NCI-H524 (cell line): ENCODE data around the gene MMRN2.

Experiments
- DNase-seq, 2 experiments: peaks; one replicate each; lab custom pipeline; 2025; lab: John Stamatoyannopoulos, UW

MMRN2 gene

DNA sequence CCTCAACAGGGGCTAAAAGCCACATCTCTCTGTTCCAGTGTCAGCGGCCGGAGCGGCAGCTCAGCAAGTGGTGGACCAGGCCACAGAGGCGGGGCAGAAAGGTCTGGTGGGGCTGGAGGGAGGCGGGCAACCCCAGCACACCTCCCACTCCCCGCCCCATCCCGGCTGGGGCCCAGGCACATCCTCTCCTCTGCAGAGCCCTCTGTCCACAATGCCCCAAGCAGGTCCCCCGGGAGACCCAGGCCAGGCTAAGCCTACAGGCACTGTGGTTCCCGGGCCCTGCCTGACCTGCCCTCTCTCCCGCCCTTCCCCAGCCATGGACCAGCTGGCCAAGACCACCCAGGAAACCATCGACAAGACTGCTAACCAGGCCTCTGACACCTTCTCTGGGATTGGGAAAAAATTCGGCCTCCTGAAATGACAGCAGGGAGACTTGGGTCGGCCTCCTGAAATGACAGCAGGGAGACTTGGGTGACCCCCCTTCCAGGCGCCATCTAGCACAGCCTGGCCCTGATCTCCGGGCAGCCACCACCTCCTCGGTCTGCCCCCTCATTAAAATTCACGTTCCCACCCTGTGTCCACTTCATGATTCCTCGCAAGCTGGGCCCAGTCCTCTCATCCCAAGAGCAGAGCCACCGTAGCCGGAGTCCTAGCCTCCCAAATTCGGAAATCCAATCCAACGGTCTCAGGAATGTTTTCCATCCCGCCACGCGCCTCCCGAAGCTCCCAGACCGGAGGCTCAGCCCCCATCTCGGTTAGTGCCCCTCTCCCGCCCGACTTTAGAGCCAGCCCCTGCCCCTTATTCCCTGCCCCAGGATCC, 13.0 kb upstream of the MMRN2 start:
- DNase-seq = no peak

DNA sequence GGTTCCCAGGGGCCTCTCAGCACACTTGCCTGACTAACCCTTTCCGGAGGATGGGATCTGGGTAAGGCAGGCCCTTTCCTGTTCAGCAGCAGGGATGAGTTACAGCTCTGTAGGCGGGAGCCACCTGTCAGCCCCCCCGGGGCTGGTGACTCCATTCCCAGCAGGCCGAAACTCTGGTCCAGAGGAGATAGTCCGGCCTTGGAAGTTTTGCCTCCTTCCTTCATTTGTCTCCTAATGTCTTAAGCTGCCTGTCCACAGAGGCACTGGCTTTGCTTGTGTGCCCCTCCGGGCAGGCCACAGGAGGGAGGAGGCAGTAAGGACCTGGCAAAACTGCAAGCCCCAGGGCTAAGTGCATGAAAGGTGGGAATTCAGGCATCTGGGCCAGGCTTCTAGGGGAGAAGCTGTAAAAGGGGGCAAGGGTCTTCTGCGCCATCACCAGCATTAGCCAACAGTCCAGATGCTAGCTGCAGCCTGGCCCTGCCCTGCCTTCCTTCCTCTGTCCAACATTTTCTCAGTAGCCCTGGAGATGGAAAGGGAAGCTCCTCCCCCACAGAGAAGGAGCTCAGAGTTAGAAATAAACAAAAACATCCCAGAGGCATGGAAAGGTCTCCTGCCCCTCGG, 12.1 kb upstream of the MMRN2 start:
- no peak for DNase-seq

DNA sequence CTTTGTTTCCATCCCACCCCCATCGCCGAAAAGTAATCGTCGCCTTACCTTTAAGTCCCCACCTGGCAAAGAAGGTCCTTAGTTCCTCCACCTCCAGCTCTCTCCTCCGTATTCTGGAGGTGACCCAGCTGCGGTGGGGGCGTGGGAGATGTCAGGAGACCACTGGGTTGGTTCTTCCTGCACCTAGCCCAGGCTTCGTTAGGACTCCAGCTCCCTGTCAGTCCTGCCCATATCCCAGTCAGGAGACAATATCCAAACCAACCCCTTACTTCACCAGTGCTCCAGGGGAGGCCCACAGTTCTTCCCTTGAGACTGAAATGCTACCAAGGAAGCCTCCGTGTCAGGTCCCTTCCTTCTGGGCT, 11.6 kb upstream of the MMRN2 start:
- DNase-seq = no peak

DNA sequence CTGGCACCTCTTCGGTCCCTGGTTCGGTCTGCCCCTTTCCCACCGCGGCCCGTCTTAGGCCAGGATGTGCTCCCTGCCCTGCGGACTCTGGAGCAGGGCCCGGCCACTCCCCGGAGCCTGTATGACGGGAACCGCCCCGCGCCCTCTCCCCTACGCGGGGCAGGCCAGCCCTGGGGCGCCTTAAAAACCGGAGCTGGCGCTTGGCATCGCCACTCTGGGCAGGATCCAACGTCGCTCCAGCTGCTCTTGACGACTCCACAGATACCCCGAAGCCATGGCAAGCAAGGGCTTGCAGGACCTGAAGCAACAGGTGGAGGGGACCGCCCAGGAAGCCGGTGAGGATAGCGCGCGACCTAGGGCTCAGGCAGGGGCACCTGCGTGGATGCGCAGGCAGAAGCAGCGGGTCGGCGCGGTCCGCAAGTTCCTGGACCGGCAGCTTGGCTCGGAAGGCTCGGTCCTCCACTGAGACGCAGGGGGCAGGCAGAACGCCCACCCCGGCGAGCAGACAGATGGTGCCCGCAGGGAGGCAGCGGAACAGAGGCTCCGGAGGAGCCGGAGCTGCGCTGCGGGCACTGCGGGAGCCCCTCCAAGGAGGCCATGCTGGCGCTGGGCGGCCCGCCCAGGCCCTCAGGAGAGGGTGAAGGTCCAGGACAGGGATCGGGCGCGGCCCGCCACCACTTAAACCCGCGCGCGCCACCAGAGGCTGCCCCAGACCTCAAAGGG, 11.0 kb upstream of the MMRN2 start, which contains the start of gene ADIRF:
Gene ADIRF (plus strand): TSS at position 212 of the 723 bp plus-strand sequence. CDS start 63 bp downstream, at position 275.
- DNase-seq = peak in 1 of 2 experiments; percentile 16

DNA sequence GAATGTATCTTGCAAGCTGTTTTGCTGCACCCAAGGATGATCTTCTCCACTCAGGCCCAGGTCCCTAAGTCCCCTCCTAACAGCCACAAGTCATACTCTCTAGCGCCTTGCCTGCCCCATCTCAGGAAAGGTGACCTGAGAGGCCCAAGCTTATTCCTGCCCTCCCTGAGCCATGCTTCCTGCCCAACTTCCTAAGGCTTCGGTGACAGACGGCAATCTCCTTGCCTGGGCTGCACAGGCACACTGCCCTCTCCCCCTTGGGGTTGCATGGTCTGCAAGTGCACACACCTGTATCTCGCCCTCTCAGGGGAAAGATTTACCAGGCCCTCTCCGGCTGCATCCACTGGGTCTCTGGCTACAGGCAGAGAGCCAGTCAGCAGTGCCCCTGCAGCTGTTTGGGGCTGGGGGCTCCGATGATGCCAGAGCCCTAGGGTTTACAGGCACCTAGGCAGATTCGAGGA, 10.1 kb upstream of the MMRN2 start:
- DNase-seq = no peak

DNA sequence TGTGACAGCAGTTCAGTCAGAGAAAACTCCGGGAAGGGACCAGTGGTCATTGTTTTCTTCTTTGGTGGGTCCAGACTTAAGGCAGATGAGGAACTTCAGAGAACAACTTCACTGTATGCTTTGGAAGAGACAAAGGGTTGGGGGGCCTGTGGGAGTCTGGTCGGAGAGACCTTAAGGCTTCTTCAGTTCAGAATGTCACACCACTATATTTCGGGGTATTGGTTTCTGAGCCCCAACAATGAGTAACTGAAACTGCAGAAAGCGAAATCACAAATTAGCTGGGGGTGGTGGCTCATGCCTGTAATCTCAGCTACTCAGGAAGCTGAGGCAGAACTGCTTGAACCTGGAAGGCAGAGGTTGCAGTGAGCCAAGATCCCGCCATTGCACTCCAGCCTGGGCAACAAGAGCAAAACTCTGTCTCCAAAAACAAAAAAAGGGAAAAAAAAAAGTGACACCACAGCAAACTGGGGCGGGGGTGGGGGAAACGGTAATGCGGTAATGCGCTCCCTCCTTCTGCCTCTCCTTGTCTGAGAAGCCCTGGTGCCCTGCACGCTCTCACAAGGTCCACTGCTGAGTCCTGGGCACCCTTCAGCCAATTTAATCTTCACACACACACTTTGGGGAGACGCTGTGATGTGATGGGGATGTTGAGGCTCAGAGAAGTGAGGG, 8.7 kb upstream of the MMRN2 start:
- DNase-seq = no peak

DNA sequence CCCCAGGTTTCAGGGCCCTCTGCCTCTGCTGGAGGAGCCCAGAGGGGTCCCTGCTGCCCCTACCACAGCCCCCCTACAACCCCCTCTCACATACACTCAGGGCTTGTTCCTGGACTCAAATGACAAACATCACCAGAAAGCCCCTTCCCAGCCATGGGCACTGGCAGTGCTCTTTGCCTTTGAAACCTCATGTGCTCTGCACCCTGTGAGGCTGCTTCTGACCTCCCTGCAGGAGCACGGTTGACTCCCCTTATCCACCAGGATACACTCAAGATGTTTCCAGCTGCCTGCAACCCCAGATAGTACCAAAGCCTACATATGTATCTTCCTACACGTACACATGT, 7.4 kb upstream of the MMRN2 start:
- DNase-seq = no peak

DNA sequence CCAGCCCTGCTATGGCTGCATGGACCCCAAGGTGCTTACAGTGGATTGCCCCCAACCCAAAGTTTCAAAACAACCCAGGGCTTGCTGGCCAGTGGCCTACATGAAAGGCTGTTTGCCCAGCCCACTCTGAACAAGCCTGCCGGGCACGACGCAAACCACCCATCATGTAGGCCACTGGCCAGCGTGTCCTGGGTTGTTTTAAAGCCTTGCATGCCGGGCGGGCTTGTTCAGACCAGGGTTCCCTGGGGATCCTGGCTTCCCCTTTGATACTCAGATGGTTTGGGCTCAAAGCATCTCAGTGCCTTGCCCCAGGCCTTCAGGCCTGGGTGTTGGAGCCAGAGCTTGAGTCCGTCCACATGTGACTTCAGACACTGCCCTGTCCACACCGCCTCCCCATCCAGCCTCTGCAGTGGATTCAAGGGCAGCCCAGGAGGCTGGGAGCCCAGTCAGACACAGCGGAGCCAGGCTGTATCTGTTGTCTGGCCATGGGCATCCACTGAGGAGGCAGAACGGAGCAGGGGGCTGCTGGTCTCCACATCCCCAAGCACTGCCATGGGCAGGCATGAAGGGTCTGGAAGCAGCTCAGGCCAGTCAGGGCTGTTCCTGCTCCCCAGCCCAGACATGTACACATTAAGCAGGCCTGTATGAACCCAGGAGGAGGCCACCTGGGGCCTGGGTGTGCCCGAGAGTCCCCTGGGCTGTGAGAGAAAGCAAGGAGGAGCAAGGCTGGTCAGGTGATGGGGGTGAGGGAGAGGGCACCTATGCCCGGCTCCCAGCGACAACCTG, 6.8 kb upstream of the MMRN2 start:
- DNase-seq = no peak

DNA sequence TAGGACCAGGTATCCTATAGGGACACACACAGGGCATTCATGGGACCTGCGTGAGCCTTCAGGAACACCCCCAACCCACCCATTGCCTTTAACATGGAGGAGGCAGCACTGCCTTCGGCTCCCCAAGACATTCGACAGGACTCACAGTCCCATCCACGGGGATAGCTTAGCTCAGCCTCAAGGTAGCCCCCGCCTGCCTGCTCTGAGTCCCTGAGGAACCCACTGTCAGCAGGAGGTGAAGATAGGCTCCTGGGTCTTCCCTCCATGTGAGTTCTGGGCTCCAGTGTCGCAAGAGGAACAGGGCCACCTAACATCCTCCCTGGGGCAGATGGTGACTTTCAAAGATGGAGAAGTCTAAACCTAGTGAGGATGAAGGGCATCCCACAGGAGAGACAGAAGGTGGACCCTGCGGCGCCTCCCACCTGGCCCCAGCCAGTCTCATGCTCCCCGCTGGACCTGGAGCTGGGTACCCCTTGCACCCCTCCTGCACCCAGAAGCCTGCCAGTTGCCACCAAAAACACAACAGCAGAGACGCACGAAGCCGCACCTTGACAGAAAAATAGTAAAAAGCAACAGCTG, 6.0 kb upstream of the MMRN2 start:
- DNase-seq = no peak

DNA sequence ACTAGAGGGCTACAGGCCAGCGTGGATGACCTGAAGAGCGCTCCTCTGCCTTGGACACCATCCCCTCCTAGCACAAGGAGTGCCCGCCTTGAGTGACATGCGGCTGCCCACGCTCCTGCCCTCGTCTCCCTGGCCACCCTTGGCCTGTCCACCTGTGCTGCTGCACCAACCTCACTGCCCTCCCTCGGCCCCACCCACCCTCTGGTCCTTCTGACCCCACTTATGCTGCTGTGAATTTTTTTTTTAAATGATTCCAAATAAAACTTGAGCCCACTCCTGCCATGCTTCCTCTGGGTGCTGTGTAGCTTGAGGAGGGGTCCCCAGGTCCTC, 5.5 kb upstream of the MMRN2 start:
- DNase-seq = no peak

DNA sequence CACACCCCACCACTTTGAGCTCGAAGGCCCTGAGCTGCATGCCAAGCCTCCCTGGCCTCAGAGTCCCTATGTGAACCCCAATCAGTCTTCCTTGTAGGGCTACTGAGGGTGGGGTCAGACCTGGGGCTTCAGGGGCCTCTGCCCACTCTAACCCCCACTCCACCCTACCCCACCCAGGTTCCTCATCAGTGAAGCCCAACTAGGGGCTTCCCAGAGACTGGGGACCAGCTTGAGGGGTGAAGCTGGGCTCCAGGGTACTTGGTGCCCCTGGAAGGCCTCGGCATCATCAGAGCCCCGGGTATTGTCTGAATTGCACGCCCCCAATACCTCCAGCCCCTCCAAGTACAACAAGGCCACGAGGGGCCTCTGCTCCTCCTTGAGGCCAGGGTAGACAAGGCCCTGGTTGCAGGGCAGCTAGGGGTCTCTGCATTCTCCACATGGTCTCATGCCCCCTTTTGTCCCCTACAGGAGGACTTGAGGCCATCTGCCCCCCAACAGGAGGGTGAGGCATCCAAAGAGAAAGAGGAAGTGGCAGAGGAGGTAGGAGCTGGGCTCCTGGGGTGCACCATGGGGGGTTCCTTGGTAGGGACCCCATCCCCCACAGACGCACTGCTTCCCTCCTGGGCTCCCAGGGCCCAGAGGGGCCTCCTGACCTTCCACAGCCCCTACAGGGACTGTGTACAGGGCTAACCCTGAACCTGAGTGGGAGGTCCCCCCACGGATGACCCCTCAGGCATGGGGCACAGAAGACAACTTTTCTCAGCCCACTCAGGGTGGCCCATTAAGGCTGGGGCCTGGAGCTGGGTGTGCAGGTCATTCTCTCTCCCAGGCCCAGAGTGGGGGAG, 4.9 kb upstream of the MMRN2 start:
- DNase-seq = no peak

DNA sequence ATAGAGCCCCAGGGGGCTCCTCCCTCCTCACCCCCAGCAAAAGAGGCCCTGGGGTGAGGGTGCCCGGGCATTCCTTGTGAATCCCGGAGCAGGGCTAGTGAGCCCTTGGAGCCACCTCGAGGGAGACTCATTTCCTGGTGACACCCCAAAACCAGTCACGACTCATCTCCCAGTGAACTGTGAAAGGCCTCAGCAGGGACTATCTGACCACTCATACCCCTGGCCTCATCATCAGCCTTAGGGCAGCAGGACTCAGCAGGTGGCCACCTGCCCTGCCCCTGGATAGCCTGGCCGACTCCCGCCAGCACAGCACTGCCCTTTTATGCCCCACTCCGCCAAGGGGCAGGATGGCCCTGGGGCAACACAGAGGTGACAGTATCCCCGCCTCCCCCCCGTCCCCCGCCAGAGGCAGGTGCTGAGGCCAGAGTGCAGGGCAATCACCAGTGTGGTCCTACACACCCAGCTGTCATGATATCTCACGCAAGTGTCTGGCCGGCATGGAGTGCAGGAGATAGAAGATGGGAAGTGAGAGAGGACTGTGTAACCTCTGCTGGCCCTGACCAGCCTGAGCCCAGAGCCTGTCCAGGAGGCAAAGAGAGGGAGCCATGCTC, 4.2 kb upstream of the MMRN2 start:
- DNase-seq = no peak

DNA sequence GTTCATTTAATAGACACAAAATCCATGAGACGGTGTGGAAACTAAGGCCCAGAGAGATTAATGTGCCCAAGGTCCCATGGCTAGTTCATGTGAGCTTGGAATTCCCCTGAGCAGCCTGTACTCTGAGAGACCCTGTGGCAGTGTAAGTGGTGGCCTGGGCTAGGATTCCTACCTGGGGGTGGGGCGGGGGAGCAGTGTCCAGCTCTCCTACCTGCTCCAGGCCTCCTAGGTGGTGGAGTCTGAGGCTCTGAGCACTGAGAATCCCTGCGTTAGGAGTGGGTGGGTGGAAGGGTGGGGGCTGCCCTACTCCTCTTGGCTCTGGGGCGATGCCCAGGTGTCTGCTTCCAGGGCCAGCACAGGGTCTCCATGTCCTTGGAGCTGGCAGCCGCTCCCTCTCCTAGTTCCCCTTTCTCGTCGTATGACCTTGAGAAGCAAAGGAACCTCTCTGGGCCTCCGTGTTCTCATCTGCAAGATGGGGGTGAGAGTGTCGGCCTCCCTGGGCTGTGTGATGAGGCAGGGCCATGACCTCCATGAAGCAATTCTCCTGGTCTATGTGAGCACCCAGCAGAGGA, 3.5 kb upstream of the MMRN2 start:
- DNase-seq = no peak

DNA sequence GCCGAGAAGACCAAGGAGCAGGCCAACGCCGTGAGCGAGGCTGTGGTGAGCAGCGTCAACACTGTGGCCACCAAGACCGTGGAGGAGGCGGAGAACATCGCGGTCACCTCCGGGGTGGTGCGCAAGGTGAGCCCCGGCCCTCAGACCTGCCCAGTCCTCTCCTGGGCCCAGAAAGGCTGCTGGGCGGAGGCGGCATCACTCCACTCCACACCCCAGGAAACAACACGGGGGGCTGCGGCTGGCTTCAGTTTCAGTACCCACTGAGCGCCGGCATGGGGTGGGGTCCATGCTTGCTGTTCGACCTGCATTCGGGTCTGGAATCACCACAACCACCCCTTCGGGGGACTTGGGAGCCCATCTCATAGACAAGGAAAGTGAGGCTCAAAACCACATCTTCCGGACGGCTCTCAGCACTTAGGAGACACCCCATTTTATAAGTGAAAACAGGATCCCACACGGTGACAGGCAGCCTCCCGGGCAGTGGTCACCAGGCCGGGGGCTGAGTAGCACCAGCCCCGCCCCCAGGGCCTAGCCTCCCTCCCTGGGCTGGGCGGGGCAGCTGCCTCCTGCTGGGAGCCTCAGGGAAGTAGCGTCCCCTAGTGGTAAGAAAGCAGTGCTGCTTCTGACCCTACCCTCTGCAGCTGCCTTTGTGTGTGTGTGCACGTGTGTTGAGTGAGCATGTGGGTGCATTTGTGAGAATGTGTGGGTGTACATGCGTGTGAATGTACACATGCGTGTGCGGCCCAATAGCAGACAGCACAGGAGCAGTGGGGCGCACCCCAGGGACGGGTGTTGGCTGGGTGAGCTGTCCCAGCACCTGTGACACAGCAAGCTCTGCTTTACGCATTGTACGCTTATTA, 2.8 kb upstream of the MMRN2 start:
- no peak for DNase-seq

DNA sequence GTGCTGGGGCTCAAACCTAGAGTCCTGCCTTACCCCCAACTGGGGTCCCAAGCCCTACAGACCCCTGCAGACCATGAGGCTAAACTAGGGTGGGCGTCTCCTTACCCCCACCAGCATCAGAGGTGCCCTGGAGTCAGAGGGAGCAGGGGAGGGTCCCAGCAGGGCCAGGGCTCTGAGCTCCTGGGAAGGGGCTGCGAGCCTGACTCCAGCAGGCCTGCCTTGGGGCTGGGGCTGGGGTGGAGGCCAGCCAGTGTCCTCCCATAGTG, 2.3 kb upstream of the MMRN2 start:
- DNase-seq = no peak

DNA sequence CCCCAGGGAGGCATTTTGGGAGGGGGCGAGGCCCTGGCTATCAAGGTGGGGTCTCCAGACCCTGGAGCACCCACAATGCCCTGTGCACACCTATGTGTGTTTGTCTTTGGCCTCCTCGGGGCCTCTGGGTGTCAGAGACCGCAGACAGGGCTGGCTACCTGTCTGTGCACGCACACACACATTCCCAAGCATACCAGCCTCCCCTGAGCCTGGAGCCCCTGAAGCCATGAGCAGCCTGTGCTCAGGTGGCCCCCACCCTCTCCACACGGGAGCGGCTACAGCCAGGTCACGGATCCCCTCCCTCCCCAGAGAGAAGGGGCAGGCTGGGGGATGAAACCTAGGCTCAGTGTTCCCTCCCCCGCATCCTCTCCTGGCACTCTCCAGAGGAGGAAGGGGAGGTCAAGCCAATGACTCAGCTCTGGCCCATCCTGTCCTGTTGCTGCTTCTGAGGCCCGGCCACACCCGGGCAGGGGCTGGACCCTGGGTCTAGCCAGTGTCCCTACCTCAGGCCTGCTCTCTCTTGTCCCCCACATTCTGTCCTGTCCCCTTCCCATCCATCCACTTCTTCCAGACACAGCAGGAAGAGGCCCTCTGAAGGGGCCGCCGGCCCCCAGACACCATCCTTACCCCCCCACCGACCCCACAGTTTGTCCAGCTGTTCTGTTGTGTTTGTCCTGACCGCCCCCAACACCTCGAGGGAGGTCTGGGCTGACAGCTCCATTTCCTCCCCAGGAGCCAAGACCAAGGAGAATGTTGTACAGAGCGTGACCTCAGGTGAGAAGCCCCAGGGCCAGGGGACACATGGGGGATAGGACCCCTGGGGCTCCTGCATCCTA, 1.7 kb upstream of the MMRN2 start:
- DNase-seq = no peak

DNA sequence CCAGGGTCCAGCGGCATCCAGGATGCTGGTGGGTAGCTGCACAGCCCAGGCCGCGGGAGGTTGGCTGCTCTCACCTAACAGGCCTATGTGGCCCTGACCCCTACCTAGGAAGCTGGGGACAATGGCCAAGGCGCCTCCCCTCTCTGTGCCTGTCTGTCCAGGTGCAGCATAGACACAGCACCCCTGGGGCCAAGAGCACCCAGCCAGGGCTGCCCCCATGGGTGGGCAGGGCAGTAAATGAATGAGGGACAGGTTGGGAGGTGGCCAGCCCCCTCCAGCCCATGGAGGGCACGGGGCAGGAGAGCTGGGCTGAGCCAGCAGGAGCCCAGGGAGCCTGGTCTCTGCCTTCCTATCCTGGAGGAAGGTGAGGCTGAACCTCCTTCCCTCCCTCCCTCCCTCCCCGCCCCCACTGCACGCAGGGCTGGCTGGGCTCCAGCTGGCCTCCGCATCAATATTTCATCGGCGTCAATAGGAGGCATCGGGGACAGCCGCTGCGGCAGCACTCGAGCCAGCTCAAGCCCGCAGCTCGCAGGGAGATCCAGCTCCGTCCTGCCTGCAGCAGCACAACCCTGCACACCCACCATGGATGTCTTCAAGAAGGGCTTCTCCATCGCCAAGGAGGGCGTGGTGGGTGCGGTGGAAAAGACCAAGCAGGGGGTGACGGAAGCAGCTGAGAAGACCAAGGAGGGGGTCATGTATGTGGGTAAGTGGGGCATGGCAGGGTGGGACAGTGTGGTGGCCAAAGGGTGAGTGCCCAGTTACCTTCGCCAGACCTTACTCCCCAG, 893 bp upstream of the MMRN2 start, which contains the start of gene SNCG:
Gene SNCG (plus strand): TSS at position 484 of the 785 bp plus-strand sequence. CDS start 99 bp downstream, at position 583.
- peak in 1 of 2 experiments; percentile 11 for DNase-seq
